ENCODE data around the gene FAM83F. TPM values are rescaled to one million over a fixed set of nuclear protein-coding genes. Genes with fewer than 3 reads are reported as not detected.

The FAM83F gene
- polyA plus RNA-seq, 1 donor (not counting 4 experiments of a cell fraction or from before 2014, with no cell fraction given): 22.8 TPM

- no peak overlapping the region for H3K9ac ChIP-seq (ENCODE audit: control insufficient read depth, extremely low read depth, insufficient read depth, low read length)
- H3K4me1 ChIP-seq (ENCODE audit: control insufficient read depth, extremely low read depth, insufficient read depth, low read length): peaks cover 89% of the 10 kb centered on the region
- H3K27me3 ChIP-seq (ENCODE audit: control insufficient read depth, extremely low read depth, insufficient read depth, low read length): no peaks in the 10 kb centered on the region
- peak overlapping the region; percentile 98 for H3K4me2 ChIP-seq (ENCODE audit: control insufficient read depth, extremely low read depth, insufficient read depth, low read depth, low read length)
- peak overlapping the region; percentile 64 for H3K27ac ChIP-seq (ENCODE audit: control insufficient read depth, insufficient read depth, low read length)
- DNase-seq (ENCODE audit: low read depth, low spot score): no peak
- FAIRE-seq: no peak
- H3K36me3 ChIP-seq (ENCODE audit: control insufficient read depth in 2 of 2, extremely low read depth in 1 of 2, insufficient read depth in 2 of 2, low read length in 2 of 2): peaks cover 5 to 30% of the 10 kb centered on the region in 2 experiments
- no peak overlapping the region for H3K4me3 ChIP-seq (ENCODE audit: control insufficient read depth in 2 of 3, extremely low read depth in 1 of 3, insufficient read depth in 2 of 3, low read depth in 1 of 3, low read length in 3 of 3)
- peaks cover 18% of the 10 kb centered on the region for H4K20me1 ChIP-seq (ENCODE audit: control insufficient read depth, extremely low read depth, insufficient read depth, low read length)
- H3K9me3 ChIP-seq (ENCODE audit: control insufficient read depth, low read depth, low read length): no peaks in the 10 kb centered on the region
- dilution Hi-C loops (cut with MboI; ENCODE audit: extremely low pct_ligation_motif_present, low sequenced_read_pairs): no loop called here
- TF ChIP-seq EZH2 (IDR thresholded peaks at IDR 0.05; ENCODE audit: low read length): no peak
- peaks cover 83% of the 10 kb centered on the region for H3K79me2 ChIP-seq (ENCODE audit: control insufficient read depth, insufficient read depth, low read length)
- H3K9me1 ChIP-seq (ENCODE audit: control insufficient read depth, extremely low read depth, insufficient read depth, low read length): peaks cover 21% of the 10 kb centered on the region
- no peak overlapping the region for H2AFZ ChIP-seq (ENCODE audit: control insufficient read depth, low read length)
Observed at GRCh38 chr22:40000171-40000570, 5.4 kb downstream of the FAM83F start.

- peak overlapping the region; percentile 98 for H3K4me2 ChIP-seq (ENCODE audit: control insufficient read depth, extremely low read depth, insufficient read depth, low read depth, low read length)
- FAIRE-seq (no peak), DNase-seq (ENCODE audit: low read depth, low spot score) (no peak)
- peaks cover 81% of the 10 kb centered on the region for H3K79me2 ChIP-seq (ENCODE audit: control insufficient read depth, insufficient read depth, low read length)
- no peaks in the 10 kb centered on the region for H3K9me3 ChIP-seq (ENCODE audit: control insufficient read depth, low read depth, low read length)
- H3K4me3 ChIP-seq (ENCODE audit: control insufficient read depth in 2 of 3, extremely low read depth in 1 of 3, insufficient read depth in 2 of 3, low read depth in 1 of 3, low read length in 3 of 3): peak overlapping the region in 1 of 3 experiments; percentile 32
- H3K27me3 ChIP-seq (ENCODE audit: control insufficient read depth, extremely low read depth, insufficient read depth, low read length): no peaks in the 10 kb centered on the region
- peak overlapping the region; percentile 64 for H3K27ac ChIP-seq (ENCODE audit: control insufficient read depth, insufficient read depth, low read length)
- peaks cover 23% of the 10 kb centered on the region for H3K9me1 ChIP-seq (ENCODE audit: control insufficient read depth, extremely low read depth, insufficient read depth, low read length)
- H2AFZ ChIP-seq (ENCODE audit: control insufficient read depth, low read length): no peak overlapping the region
- no peak for TF ChIP-seq CTCF (optimal IDR thresholded peaks at IDR 0.05 in 1 of 3, IDR thresholded peaks at IDR 0.05 in 1 of 3, conservative IDR thresholded peaks at IDR 0.05 in 1 of 3; ENCODE audit: extremely low read depth in 1 of 3, insufficient read depth in 2 of 3, low read length in 3 of 3)
- TF ChIP-seq EZH2 (IDR thresholded peaks at IDR 0.05; ENCODE audit: low read length): no peak
- H4K20me1 ChIP-seq (ENCODE audit: control insufficient read depth, extremely low read depth, insufficient read depth, low read length): peaks cover 18% of the 10 kb centered on the region
- H3K9ac ChIP-seq (ENCODE audit: control insufficient read depth, extremely low read depth, insufficient read depth, low read length): peak overlapping the region; percentile 51
- peaks cover 96% of the 10 kb centered on the region for H3K4me1 ChIP-seq (ENCODE audit: control insufficient read depth, extremely low read depth, insufficient read depth, low read length)
- H3K36me3 ChIP-seq (ENCODE audit: control insufficient read depth in 2 of 2, extremely low read depth in 1 of 2, insufficient read depth in 2 of 2, low read length in 2 of 2): peaks cover 5 to 30% of the 10 kb centered on the region in 2 experiments
- dilution Hi-C loops (cut with MboI; ENCODE audit: extremely low pct_ligation_motif_present, low sequenced_read_pairs): no loop called here
Observed at GRCh38 chr22:40001106-40001505, 6.4 kb downstream of the FAM83F start.
